Natural killer cell (primary cell): ENCODE data around the gene VAT1. TPM values are rescaled to one million over a fixed set of nuclear protein-coding genes. Genes with fewer than 3 reads are reported as not detected.
A peak's percentile ranks its signal among the peaks of the same experiment; 100 is the strongest.
"Not testable (repeated sequence)": the region's sequence is repeated elsewhere in the genome, so short reads cannot be mapped to it uniquely, and the experiment has no call there.

Experiments used
- ATAC-seq, 3 donors: fragments of 150-1000 bp in 2 of 3; fragments of 200-7000 bp in 1 of 3; cut with Tn5 transposase; 1 replicate in 1 of 3; 2 replicates in 2 of 3; pipeline ENCODE4 v1.10.0; 2021; ENCODE audit warnings: mild to moderate bottlenecking in 2 of 3, moderate library complexity in 2 of 3
- DNase-seq, 2 donors: peaks; one replicate each; pipeline versions ENCODE4 v3.0.0 to v3.0.0-alpha.2; 2013 to 2021; ENCODE audit warnings: mixed read lengths in 1 of 2
- H3K27ac ChIP-seq: one replicate; pipeline ENCODE4 v1.5.1; 2013; ENCODE audit warnings: mild to moderate bottlenecking, low read length
- H3K27me3 ChIP-seq: one replicate; pipeline ENCODE4 v1.6.1; 2013; ENCODE audit warnings: low read length; ENCODE audit not compliant: control insufficient read depth, insufficient read depth
- H3K36me3 ChIP-seq: one replicate; pipeline ENCODE4 v1.6.1; 2013; ENCODE audit warnings: low read length; ENCODE audit not compliant: control insufficient read depth, insufficient read depth
- H3K4me1 ChIP-seq: one replicate; pipeline ENCODE4 v1.6.1; 2013; ENCODE audit warnings: low read length; ENCODE audit not compliant: control insufficient read depth, insufficient read depth
- H3K4me3 ChIP-seq: one replicate; pipeline ENCODE4 v1.5.1; 2013; ENCODE audit warnings: low read length
- H3K9me3 ChIP-seq: one replicate; pipeline ENCODE4 v1.6.1; 2013; ENCODE audit warnings: low read length; ENCODE audit not compliant: control insufficient read depth, insufficient read depth
- H3K27ac Mint-ChIP-seq, 2 donors: one replicate each; pipeline ENCODE4 v1.8.0; 2022; ENCODE audit warnings: mild to moderate bottlenecking in 2 of 2, mixed read lengths in 2 of 2, moderate library complexity in 1 of 2
- H3K27me3 Mint-ChIP-seq, 2 donors: one replicate each; pipeline ENCODE4 v1.8.0; 2022; ENCODE audit warnings: low read depth in 2 of 2, mixed read lengths in 2 of 2
- H3K36me3 Mint-ChIP-seq: one replicate; pipeline ENCODE4 v1.8.0; 2022; ENCODE audit warnings: mixed read lengths
- H3K4me1 Mint-ChIP-seq, 2 donors: one replicate each; pipeline ENCODE4 v1.8.0; 2022; ENCODE audit warnings: mixed read lengths in 2 of 2
- H3K4me3 Mint-ChIP-seq: one replicate; pipeline ENCODE4 v1.8.0; 2022; ENCODE audit warnings: mild to moderate bottlenecking, moderate library complexity, mixed read lengths
- H3K9me3 Mint-ChIP-seq, 2 donors: one replicate each; pipeline ENCODE4 v1.8.0; 2022; ENCODE audit warnings: mixed read lengths in 2 of 2
- CTCF ChIP-seq: fragments of 200-600 bp; IDR thresholded peaks from one replicate; pipeline ENCODE4 v1.8.0; 2022; ENCODE audit warnings: antibody characterized with exemption
- WGBS: methylation state at CpG from one replicate; pipeline ENCODE4 v1.1.7; 2013; ENCODE audit warnings: missing lambda C conversion rate; ENCODE audit not compliant: insufficient coverage; 5-methylcytosine and 5-hydroxymethylcytosine counted together
- intact Hi-C: fragments of 100-400 bp; cut with micrococcal nuclease; formaldehyde crosslinking; loops from one replicate; pipeline ENCODE4 v1.14.2; 2022
- total RNA-seq, 4 donors: library from RNA; stranded (reverse); fragments of 120-200 nt in 1 of 4; gene quantifications; one replicate each; pipeline versions ENCODE4 v1.2.3 to v1.2.4, GENCODE V29; 2013 to 2022

The VAT1 gene
- total RNA-seq, 3 donors from 2014 or later (not counting 1 experiment from before 2014, with no cell fraction given) = 21.1 to 32.1 (median 31.9) TPM

- intact Hi-C loops = loop anchor here (5.0 kb wide), 1 partner anchor 148 kb away; the partner anchor contains the start of gene PSME3
- no peaks in the 10 kb centered on the region for H3K9me3 ChIP-seq
Observed at GRCh38 chr17:42980274-42980765, 41.9 kb downstream of the VAT1 start, which contains the start of gene RUNDC1. RUNDC1 (plus strand) TSS chr17:42980565; CDS start chr17:42980577, 12 bp downstream.

GRCh38 chr17:42979511-42980273 is 42.5 kb downstream of the VAT1 start, which contains the start of gene PTGES3L:
PTGES3L (minus strand) TSS chr17:42980080; CDS start chr17:42980053, 27 bp downstream.
- ATAC-seq (peak; percentile 15 to 43 (median 36)), DNase-seq (peak in 1 of 2 donors; percentile 17)
- Mint-ChIP-seq H3K36me3 (no peaks in the 10 kb centered on the region), H3K9me3 (no peaks in the 10 kb centered on the region), H3K27ac (peak within 1 kb of the TSS; percentile 79 to 95), H3K27me3 (peaks cover 0 to 2% of the 10 kb centered on the region in 2 donors), H3K4me1 (peaks cover 19 to 32% of the 10 kb centered on the region in 2 donors), H3K4me3 (peak within 1 kb of the TSS; percentile 94)
- intact Hi-C loops = loop anchor here (5.0 kb wide), 1 partner anchor 147 kb away; the partner anchor contains the start of gene PSME3
- peaks cover 22% of the 10 kb centered on the region for H3K4me1 ChIP-seq
- H3K4me3 ChIP-seq = peak within 1 kb of the TSS; percentile 82
- peak within 1 kb of the TSS; percentile 75 for H3K27ac ChIP-seq
- H3K36me3 ChIP-seq = no peaks in the 10 kb centered on the region
- no peaks in the 10 kb centered on the region for H3K27me3 ChIP-seq
- WGBS = 45% methylated on average over 20 of the region's 21 CpGs
- TF ChIP-seq CTCF = no peak
- no peaks in the 10 kb centered on the region for H3K9me3 ChIP-seq

More at GRCh38 chr17:42980274-42980765, 41.9 kb downstream of the VAT1 start, which contains the start of gene RUNDC1:
- TF ChIP-seq CTCF = no peak
- under 1% methylated on average over 39 of the region's 39 CpGs for WGBS
- H3K36me3 Mint-ChIP-seq = no peaks in the 10 kb centered on the region
- peaks cover 19 to 32% of the 10 kb centered on the region in 2 donors for H3K4me1 Mint-ChIP-seq
- DNase-seq = peak; percentile 86 to 95
- H3K36me3 ChIP-seq = peaks cover 3% of the 10 kb centered on the region
- no peaks in the 10 kb centered on the region for H3K27me3 ChIP-seq
- peak within 1 kb of the TSS; percentile 75 for H3K27ac ChIP-seq
- H3K4me3 ChIP-seq = peak within 1 kb of the TSS; percentile 82
- peak within 1 kb of the TSS; percentile 94 for H3K4me3 Mint-ChIP-seq
- peak; percentile 85 to 89 (median 89) for ATAC-seq
- peaks cover 0 to under 1% of the 10 kb centered on the region in 2 donors for H3K27me3 Mint-ChIP-seq
- H3K4me1 ChIP-seq = peaks cover 25% of the 10 kb centered on the region
- peak within 1 kb of the TSS; percentile 79 to 95 for H3K27ac Mint-ChIP-seq
- H3K9me3 Mint-ChIP-seq = no peaks in the 10 kb centered on the region

GRCh38 chr17:42975701-42976100 is 46.5 kb downstream of the VAT1 start:
- H3K4me3 ChIP-seq, H3K27ac Mint-ChIP-seq, H3K9me3 ChIP-seq, H3K4me3 Mint-ChIP-seq, DNase-seq, H3K27me3 Mint-ChIP-seq, H3K4me1 ChIP-seq, H3K9me3 Mint-ChIP-seq, H3K27me3 ChIP-seq, intact Hi-C loops, H3K36me3 ChIP-seq, H3K36me3 Mint-ChIP-seq, H3K27ac ChIP-seq, ATAC-seq: not testable (repeated sequence)
- 92% methylated on average over 16 of the region's 16 CpGs for WGBS
- H3K4me1 Mint-ChIP-seq = peaks cover 4 to 15% of the 10 kb centered on the region in 2 donors

GRCh38 chr17:42975265-42975664 is 46.9 kb downstream of the VAT1 start:
- H3K4me3 ChIP-seq = no peak overlapping the region
- H3K36me3 ChIP-seq = no peaks in the 10 kb centered on the region
- intact Hi-C loops = no loop called here
- DNase-seq = no peak
- TF ChIP-seq CTCF = no peak
- H3K4me1 Mint-ChIP-seq = peaks cover 4 to 11% of the 10 kb centered on the region in 2 donors
- 58% methylated on average over 2 of the region's 2 CpGs for WGBS
- no peak for ATAC-seq
- peaks cover 0 to 2% of the 10 kb centered on the region in 2 donors for H3K27me3 Mint-ChIP-seq
- no peak overlapping the region for H3K27ac Mint-ChIP-seq
- H3K9me3 Mint-ChIP-seq = no peaks in the 10 kb centered on the region
- no peaks in the 10 kb centered on the region for H3K36me3 Mint-ChIP-seq
- no peaks in the 10 kb centered on the region for H3K9me3 ChIP-seq
- no peak overlapping the region for H3K27ac ChIP-seq
- H3K4me3 Mint-ChIP-seq = no peak overlapping the region
- H3K4me1 ChIP-seq = peaks cover 7% of the 10 kb centered on the region
- H3K27me3 ChIP-seq = no peaks in the 10 kb centered on the region

- H3K27me3 ChIP-seq, H3K36me3 ChIP-seq, H3K27ac ChIP-seq, DNase-seq, H3K27ac Mint-ChIP-seq, H3K4me1 Mint-ChIP-seq, H3K4me3 Mint-ChIP-seq, intact Hi-C loops, H3K4me1 ChIP-seq, H3K9me3 ChIP-seq, H3K36me3 Mint-ChIP-seq, ATAC-seq, H3K9me3 Mint-ChIP-seq, H3K27me3 Mint-ChIP-seq, H3K4me3 ChIP-seq: not testable (repeated sequence)
- 94% methylated on average over 3 of the region's 18 CpGs for WGBS
Observed at GRCh38 chr17:42973323-42973722, 48.9 kb downstream of the VAT1 start.
